ENCODE measurements around the gene VDAC2.

Gene VDAC2, protein sequence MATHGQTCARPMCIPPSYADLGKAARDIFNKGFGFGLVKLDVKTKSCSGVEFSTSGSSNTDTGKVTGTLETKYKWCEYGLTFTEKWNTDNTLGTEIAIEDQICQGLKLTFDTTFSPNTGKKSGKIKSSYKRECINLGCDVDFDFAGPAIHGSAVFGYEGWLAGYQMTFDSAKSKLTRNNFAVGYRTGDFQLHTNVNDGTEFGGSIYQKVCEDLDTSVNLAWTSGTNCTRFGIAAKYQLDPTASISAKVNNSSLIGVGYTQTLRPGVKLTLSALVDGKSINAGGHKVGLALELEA

DNA sequence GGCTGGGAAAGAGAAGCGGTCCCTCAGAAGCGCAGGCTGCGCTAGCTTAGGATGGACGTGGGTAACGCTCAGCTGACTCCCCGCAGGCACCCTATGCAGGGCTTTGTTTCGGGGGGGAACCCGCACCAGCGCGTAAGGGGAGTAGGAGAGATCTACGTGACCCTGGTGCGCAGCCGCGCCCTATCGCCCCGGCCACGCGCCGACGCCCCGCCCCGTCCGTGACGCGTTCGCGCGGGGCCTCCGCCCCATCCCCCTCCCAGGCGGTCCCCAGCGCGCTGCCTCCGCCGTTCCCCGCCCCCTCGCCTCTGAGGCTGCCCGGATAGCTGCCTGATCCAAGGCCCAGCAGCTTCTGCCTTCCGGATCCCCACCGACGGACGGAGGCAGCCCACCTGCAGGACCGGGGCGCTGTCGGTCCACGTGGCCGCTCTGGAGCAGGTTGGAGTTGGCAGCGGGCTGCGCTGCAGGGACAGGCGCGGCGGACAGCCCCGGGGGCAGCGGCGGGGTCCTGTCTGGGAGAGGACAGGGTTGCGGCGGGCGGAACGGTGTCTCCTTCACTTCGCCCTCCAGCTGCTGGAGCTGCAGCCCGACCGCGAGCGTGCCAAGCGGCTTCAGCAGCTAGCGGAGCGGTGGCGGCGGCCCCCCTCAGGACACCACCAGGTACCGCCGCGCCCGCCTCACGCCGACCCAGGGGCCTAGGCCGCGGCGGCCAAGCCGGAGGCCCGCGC is at the start of gene VDAC2:
Gene VDAC2 (plus strand): TSS at position 515 of the 725 bp plus-strand sequence. CDS start 363 bp downstream, outside the sequence.
- Histone ChIP-seq H3K27me3 (replicated peaks; ENCODE audit: control insufficient read depth, insufficient read depth, low read length) (no peaks in the 10 kb centered on the region), H3K4me1 (ENCODE audit: control insufficient read depth, insufficient read depth, low read length) (peaks cover 33% of the 10 kb centered on the region), H3K36me3 (ENCODE audit: control insufficient read depth, insufficient read depth, low read length, severe bottlenecking) (peaks cover 33% of the 10 kb centered on the region), H3K9me3 (ENCODE audit: control insufficient read depth, low read length) (no peaks in the 10 kb centered on the region), H3K4me3 (ENCODE audit: low read length) (peak within 1 kb of the TSS; percentile 99), H3K9ac (ENCODE audit: low read length) (peak within 1 kb of the TSS; percentile 100)
- DNase-seq (ENCODE audit: low read depth): peak; percentile 94

DNA sequence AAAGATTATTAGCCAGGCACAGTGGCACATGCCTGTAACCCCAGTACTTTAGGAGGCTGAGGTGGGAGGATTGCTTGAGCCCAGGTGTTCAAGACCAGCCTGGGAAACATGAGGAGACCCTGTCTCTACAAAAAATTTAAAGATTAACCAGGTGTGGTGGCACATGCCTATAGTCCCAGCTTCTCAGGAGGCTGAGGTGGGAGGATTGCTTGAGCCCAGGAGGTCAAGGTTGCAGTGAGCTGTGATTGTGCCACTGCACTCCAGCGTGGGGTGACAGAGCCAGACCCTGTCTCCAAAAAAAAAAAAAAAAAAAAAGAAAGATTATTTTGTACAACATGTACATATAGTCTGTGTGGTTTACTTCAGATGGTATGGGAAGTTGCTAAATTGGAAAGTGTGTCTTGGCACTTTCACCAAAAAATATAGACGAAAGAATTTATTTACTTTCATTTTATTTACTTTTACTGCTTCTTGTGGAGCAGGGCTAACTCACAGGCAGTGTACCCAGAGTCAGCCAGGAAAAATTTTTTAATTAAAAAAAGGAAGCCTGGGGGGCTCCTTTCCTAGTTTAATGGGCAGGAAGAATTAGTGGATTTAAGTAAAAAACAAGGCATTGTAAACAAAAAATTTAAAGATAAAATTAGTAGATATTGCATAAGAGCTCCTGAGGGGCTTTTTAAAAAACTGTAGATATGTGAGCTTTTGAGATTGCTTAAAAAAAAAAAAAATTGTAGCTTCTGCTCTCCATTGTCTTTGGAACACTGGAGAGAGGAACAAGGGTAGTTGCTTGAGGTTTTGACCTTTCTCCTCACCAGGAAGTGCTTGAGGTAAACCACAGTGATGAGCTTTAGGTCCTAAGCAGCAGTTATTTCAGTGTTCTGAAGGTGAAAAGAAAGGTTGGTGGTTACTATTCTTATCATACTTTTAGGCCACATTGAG is 44.6 kb upstream of the VDAC2 start:
- H3K27me3 ChIP-seq (replicated peaks; ENCODE audit: control insufficient read depth, insufficient read depth, low read length): no peaks in the 10 kb centered on the region
- no peak overlapping the region for H3K9ac ChIP-seq (ENCODE audit: low read length)
- no peaks in the 10 kb centered on the region for H3K9me3 ChIP-seq (ENCODE audit: control insufficient read depth, low read length)
- peaks cover 13% of the 10 kb centered on the region for H3K36me3 ChIP-seq (ENCODE audit: control insufficient read depth, insufficient read depth, low read length, severe bottlenecking)
- H3K4me1 ChIP-seq (ENCODE audit: control insufficient read depth, insufficient read depth, low read length): peaks cover 20% of the 10 kb centered on the region
- no peak for DNase-seq (ENCODE audit: low read depth)
- no peak overlapping the region for H3K4me3 ChIP-seq (ENCODE audit: low read length)

DNA sequence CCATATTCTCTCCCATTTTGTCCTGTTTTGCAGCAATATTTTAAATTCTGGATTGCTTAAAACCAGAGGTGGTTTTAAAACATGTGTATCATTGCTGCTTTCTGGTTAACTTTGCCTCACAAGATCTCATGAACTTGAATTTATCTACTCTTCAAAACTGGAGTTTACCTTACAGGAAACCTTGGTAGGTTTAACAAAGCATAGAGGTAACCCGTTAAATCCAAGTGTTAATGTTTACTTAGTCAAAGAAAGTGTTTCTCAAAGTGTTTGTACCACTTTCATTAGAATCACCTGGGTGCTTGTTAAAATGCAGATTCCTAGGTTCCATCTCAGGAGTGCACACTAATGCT is 44.0 kb upstream of the VDAC2 start:
- Histone ChIP-seq H3K4me1 (ENCODE audit: control insufficient read depth, insufficient read depth, low read length) (peaks cover 19% of the 10 kb centered on the region), H3K4me3 (ENCODE audit: low read length) (no peak overlapping the region), H3K36me3 (ENCODE audit: control insufficient read depth, insufficient read depth, low read length, severe bottlenecking) (peaks cover 13% of the 10 kb centered on the region), H3K9me3 (ENCODE audit: control insufficient read depth, low read length) (no peaks in the 10 kb centered on the region), H3K27me3 (replicated peaks; ENCODE audit: control insufficient read depth, insufficient read depth, low read length) (no peaks in the 10 kb centered on the region), H3K9ac (ENCODE audit: low read length) (no peak overlapping the region)
- DNase-seq (ENCODE audit: low read depth): no peak

DNA sequence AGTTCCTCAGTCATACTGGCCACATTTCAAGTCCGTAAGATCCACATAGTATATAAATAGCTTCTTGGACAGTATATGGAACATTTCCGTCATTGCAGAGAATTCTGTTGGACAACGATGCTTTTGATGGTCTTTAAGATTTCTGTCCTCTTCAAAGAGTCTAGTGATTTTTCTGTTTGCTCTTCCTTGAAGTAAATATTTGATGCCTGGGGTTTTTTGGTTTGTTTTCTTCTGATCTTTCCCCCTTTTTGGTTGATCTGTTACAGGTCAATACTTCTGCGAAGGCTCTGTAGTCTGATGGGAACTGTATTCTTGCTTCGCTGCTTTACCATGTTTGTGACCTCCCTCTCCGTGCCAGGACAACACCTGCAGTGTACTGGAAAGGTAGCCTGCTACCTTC is 42.3 kb upstream of the VDAC2 start:
- H3K36me3 ChIP-seq (ENCODE audit: control insufficient read depth, insufficient read depth, low read length, severe bottlenecking): peaks cover 18% of the 10 kb centered on the region
- peaks cover 19% of the 10 kb centered on the region for H3K4me1 ChIP-seq (ENCODE audit: control insufficient read depth, insufficient read depth, low read length)
- H3K4me3 ChIP-seq (ENCODE audit: low read length): no peak overlapping the region
- H3K9ac ChIP-seq (ENCODE audit: low read length): no peak overlapping the region
- H3K9me3 ChIP-seq (ENCODE audit: control insufficient read depth, low read length): no peaks in the 10 kb centered on the region
- DNase-seq (ENCODE audit: low read depth): no peak
- H3K27me3 ChIP-seq (replicated peaks; ENCODE audit: control insufficient read depth, insufficient read depth, low read length): no peaks in the 10 kb centered on the region

DNA sequence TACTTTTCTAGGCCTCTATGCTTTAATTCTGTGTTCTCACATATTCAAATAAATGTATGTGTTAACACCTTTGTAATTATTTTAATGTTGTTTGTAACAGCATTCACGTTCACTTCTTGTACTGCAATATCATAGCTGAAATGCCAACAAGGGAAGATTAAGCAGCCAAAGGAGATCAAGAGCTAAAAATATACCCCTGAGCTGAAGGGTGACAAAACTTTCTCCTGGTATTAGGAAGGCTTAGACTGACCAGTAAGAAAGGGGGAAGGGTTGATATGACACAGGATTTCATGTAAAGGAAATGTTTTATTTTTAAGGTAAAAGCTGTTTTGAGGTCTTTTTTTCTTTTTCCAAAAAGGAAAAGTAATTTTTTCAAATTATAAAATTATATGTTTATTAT is 40.4 kb upstream of the VDAC2 start:
- Histone ChIP-seq H3K4me1 (ENCODE audit: control insufficient read depth, insufficient read depth, low read length) (peaks cover 19% of the 10 kb centered on the region), H3K36me3 (ENCODE audit: control insufficient read depth, insufficient read depth, low read length, severe bottlenecking) (peaks cover 27% of the 10 kb centered on the region), H3K9me3 (ENCODE audit: control insufficient read depth, low read length) (no peaks in the 10 kb centered on the region), H3K4me3 (ENCODE audit: low read length) (no peak overlapping the region), H3K27me3 (replicated peaks; ENCODE audit: control insufficient read depth, insufficient read depth, low read length) (no peaks in the 10 kb centered on the region), H3K9ac (ENCODE audit: low read length) (peak overlapping the region; percentile 10)
- no peak for DNase-seq (ENCODE audit: low read depth)

DNA sequence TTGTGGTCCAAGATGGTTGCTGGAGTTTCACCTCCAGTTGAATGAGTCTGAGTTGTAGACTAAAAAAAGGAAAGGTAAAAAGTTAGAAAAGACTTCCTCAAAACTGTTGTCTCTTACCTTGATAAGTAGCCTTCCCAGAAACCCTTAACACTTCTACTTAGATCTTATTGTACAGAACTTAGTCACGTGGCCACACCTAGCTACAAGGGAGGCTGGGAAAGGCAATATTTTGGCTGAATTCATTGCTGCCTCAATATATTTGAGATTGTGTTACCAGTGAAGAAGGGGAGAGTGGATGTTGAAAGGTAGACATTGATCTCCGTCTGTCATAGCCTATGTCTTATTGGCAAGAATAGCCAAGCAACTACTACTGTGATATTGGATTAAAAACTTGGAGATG is 35.5 kb upstream of the VDAC2 start:
- H3K4me1 ChIP-seq (ENCODE audit: control insufficient read depth, insufficient read depth, low read length): peaks cover 12% of the 10 kb centered on the region
- H3K27me3 ChIP-seq (replicated peaks; ENCODE audit: control insufficient read depth, insufficient read depth, low read length): no peaks in the 10 kb centered on the region
- no peak overlapping the region for H3K4me3 ChIP-seq (ENCODE audit: low read length)
- DNase-seq (ENCODE audit: low read depth): no peak
- H3K36me3 ChIP-seq (ENCODE audit: control insufficient read depth, insufficient read depth, low read length, severe bottlenecking): peaks cover 43% of the 10 kb centered on the region
- no peaks in the 10 kb centered on the region for H3K9me3 ChIP-seq (ENCODE audit: control insufficient read depth, low read length)
- H3K9ac ChIP-seq (ENCODE audit: low read length): no peak overlapping the region

DNA sequence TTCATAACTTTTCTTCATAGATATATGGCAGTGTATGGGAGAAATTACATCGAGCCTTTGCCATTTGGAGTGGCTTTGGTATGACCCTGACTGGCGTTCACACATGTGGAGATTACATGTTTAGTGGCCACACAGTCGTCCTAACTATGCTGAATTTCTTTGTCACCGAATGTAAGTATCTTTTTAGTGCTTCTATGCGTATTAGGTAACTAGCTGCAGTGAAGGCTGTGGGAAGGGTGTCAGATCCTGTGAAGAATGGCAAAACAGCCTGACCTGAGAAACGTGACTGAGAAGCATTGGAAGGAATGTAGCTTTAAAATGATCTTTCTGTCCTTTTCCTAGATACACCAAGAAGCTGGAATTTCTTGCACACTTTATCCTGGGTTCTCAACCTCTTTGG is 34.5 kb upstream of the VDAC2 start:
- no peaks in the 10 kb centered on the region for H3K27me3 ChIP-seq (replicated peaks; ENCODE audit: control insufficient read depth, insufficient read depth, low read length)
- no peak overlapping the region for H3K4me3 ChIP-seq (ENCODE audit: low read length)
- H3K36me3 ChIP-seq (ENCODE audit: control insufficient read depth, insufficient read depth, low read length, severe bottlenecking): peaks cover 40% of the 10 kb centered on the region
- no peak for DNase-seq (ENCODE audit: low read depth)
- H3K9ac ChIP-seq (ENCODE audit: low read length): no peak overlapping the region
- peaks cover 20% of the 10 kb centered on the region for H3K4me1 ChIP-seq (ENCODE audit: control insufficient read depth, insufficient read depth, low read length)
- H3K9me3 ChIP-seq (ENCODE audit: control insufficient read depth, low read length): no peaks in the 10 kb centered on the region

DNA sequence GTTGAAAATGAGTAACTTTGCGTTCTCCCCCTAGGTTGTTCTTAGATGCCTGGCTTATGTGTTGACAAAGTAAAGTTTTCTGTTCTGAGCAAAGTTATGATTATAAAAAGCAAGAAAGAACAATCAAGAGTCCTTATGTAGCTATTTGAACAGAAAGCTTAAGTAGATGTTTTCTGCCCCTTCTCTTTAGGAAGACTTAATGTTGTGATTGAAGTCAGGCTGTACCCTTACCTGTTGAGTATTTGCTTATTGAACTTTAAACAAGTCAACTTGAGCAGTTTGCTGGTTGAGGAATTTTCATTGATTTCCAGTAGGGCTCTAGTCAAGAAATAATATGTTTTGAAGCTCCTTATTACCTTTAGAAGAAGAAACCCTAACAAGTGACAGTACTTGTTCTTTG is 33.9 kb upstream of the VDAC2 start:
- no peaks in the 10 kb centered on the region for H3K27me3 ChIP-seq (replicated peaks; ENCODE audit: control insufficient read depth, insufficient read depth, low read length)
- H3K9me3 ChIP-seq (ENCODE audit: control insufficient read depth, low read length): no peaks in the 10 kb centered on the region
- H3K4me3 ChIP-seq (ENCODE audit: low read length): no peak overlapping the region

DNA sequence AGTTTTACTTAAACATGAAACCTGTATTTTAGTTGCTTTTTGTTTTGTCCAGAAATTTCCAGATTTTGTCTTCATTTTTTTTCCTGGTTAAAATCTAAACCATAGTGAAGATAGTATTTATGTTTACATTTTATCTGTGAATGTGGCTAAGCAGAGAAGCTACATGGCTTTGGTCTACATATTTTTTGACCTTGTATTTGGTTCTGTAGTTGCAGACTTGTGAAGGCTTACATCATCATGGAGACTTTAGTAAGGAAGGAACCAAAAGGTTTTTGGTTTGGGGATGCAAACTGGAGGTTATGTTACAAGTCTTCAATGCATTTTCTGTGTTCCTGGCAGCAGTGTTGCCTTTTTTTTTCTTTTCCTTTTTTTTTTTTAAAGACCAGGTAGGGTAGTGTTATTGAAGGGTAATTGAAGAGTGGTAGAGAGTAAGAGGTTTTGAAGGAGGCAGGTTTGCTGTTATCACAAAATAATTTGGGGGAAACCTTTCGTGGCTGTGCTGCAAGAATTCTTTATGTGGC is 30.9 kb upstream of the VDAC2 start:
- peak; percentile 22 for DNase-seq (ENCODE audit: low read depth)
- Histone ChIP-seq H3K9me3 (ENCODE audit: control insufficient read depth, low read length) (no peaks in the 10 kb centered on the region), H3K4me3 (ENCODE audit: low read length) (no peak overlapping the region), H3K9ac (ENCODE audit: low read length) (no peak overlapping the region), H3K27me3 (replicated peaks; ENCODE audit: control insufficient read depth, insufficient read depth, low read length) (no peaks in the 10 kb centered on the region), H3K4me1 (ENCODE audit: control insufficient read depth, insufficient read depth, low read length) (peaks cover 26% of the 10 kb centered on the region), H3K36me3 (ENCODE audit: control insufficient read depth, insufficient read depth, low read length, severe bottlenecking) (peaks cover 45% of the 10 kb centered on the region)

More for the DNA sequence above, 33.9 kb upstream of the VDAC2 start:
- peaks cover 26% of the 10 kb centered on the region for H3K4me1 ChIP-seq (ENCODE audit: control insufficient read depth, insufficient read depth, low read length)
- peaks cover 45% of the 10 kb centered on the region for H3K36me3 ChIP-seq (ENCODE audit: control insufficient read depth, insufficient read depth, low read length, severe bottlenecking)
- no peak for DNase-seq (ENCODE audit: low read depth)
- H3K9ac ChIP-seq (ENCODE audit: low read length): no peak overlapping the region

DNA sequence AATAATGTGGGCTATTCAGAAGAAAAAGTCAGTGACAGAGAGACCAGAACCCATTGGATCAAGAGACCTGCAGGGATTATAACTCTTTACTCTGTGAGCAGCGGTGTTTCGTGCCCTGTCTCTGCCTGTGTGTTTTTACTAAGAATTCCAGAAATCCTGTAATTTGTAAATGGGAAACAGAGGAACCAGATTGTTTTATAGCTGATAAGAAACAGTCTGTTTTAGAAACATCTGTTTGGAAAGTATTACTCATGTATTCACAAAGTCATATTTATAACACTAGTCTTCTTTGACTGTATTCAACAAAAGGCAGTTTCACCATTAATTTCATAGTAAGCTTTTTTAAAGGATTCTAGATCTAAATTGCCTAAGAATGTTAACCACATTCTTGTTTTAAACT is 30.0 kb upstream of the VDAC2 start:
- Histone ChIP-seq H3K4me3 (ENCODE audit: low read length) (peak overlapping the region; percentile 28), H3K9me3 (ENCODE audit: control insufficient read depth, low read length) (no peaks in the 10 kb centered on the region), H3K36me3 (ENCODE audit: control insufficient read depth, insufficient read depth, low read length, severe bottlenecking) (peaks cover 40% of the 10 kb centered on the region), H3K27me3 (replicated peaks; ENCODE audit: control insufficient read depth, insufficient read depth, low read length) (no peaks in the 10 kb centered on the region), H3K9ac (ENCODE audit: low read length) (peak overlapping the region; percentile 40), H3K4me1 (ENCODE audit: control insufficient read depth, insufficient read depth, low read length) (peaks cover 30% of the 10 kb centered on the region)
- peak; percentile 77 for DNase-seq (ENCODE audit: low read depth)

DNA sequence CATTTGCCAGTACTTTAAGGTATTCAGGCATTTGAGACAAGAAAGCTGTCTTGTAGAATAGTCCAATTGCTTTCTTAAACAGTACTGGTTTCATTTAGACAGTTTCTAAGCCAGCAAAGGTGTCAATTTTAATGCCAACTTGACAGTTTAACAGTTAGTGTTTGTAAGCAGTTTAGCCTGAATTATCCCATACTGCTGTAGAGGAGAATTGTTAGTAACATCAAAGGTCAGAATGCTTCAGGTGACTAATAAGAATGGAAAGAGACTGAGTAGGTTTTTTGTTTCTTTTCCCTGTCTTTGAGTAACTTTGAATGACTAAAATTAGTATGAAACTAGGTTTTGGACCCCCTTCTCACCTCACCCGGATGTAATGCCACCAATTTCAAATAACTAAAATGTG is 29.5 kb upstream of the VDAC2 start:
- DNase-seq (ENCODE audit: low read depth): peak; percentile 15
- H3K4me3 ChIP-seq (ENCODE audit: low read length): peak overlapping the region; percentile 28
- H3K4me1 ChIP-seq (ENCODE audit: control insufficient read depth, insufficient read depth, low read length): peaks cover 35% of the 10 kb centered on the region
- peak overlapping the region; percentile 40 for H3K9ac ChIP-seq (ENCODE audit: low read length)
- no peaks in the 10 kb centered on the region for H3K9me3 ChIP-seq (ENCODE audit: control insufficient read depth, low read length)
- no peaks in the 10 kb centered on the region for H3K27me3 ChIP-seq (replicated peaks; ENCODE audit: control insufficient read depth, insufficient read depth, low read length)
- peaks cover 36% of the 10 kb centered on the region for H3K36me3 ChIP-seq (ENCODE audit: control insufficient read depth, insufficient read depth, low read length, severe bottlenecking)
